Loucy (cell line): Measurements from ENCODE around the gene MOB3C.

ENCODE experiments used
- H2AFZ ChIP-seq: fragments of 200-600 bp; sonication (generic); 2 replicates; pipeline ENCODE4 v1.6.0; 2016; ENCODE audit warnings: antibody characterized with exemption, mild to moderate bottlenecking, low read length, moderate library complexity
- H3F3A ChIP-seq: fragments of 200-600 bp; 2 replicates; pipeline ENCODE4 v1.6.0; 2016; ENCODE audit warnings: antibody characterized with exemption, low read depth, mild to moderate bottlenecking
- H3K27me3 ChIP-seq: fragments of 200-600 bp; sonication (generic); 2 replicates; pipeline ENCODE4 v1.6.1; 2014; ENCODE audit warnings: low read length, mild to moderate bottlenecking; ENCODE audit not compliant: insufficient read depth, poor library complexity, severe bottlenecking
- H3K36me3 ChIP-seq: fragments of 200-600 bp; sonication (generic); 2 replicates; pipeline ENCODE4 v1.6.1; 2016; ENCODE audit warnings: low read length; ENCODE audit not compliant: insufficient read depth
- H3K4me1 ChIP-seq: fragments of 200-600 bp; sonication (generic); 2 replicates; pipeline ENCODE4 v1.5.1; 2014; ENCODE audit warnings: low read length, mild to moderate bottlenecking; ENCODE audit not compliant: insufficient read depth, poor library complexity, severe bottlenecking
- H3K4me2 ChIP-seq: fragments of 200-600 bp; sonication (generic); 2 replicates; pipeline ENCODE4 v1.6.0; 2014; ENCODE audit warnings: antibody characterized with exemption, low read length, low read depth, mild to moderate bottlenecking; ENCODE audit not compliant: poor library complexity, severe bottlenecking
- H3K4me3 ChIP-seq: fragments of 200-600 bp; sonication (generic); 2 replicates; pipeline ENCODE4 v1.5.1; 2014; ENCODE audit warnings: low read length, mild to moderate bottlenecking, mixed read lengths; ENCODE audit not compliant: poor library complexity, severe bottlenecking
- H3K79me2 ChIP-seq: fragments of 200-600 bp; sonication (generic); 2 replicates; pipeline ENCODE4 v1.6.1; 2014; ENCODE audit warnings: low read length; ENCODE audit not compliant: insufficient read depth
- H3K9ac ChIP-seq: fragments of 200-600 bp; sonication (generic); 2 replicates; pipeline ENCODE4 v1.6.0; 2014; ENCODE audit warnings: mild to moderate bottlenecking, low read depth, low read length, moderate library complexity; ENCODE audit not compliant: poor library complexity, severe bottlenecking
- H3K9me2 ChIP-seq: fragments of 200-600 bp; sonication (generic); replicated peaks from 2 replicates; pipeline ENCODE4 v1.6.1; 2016; ENCODE audit warnings: low read depth, low read length, mixed read lengths
- H3K9me3 ChIP-seq: fragments of 200-600 bp; sonication (generic); 2 replicates; pipeline ENCODE4 v1.6.1; 2014; ENCODE audit warnings: mild to moderate bottlenecking, antibody characterized with exemption, low read length, low read depth; ENCODE audit not compliant: insufficient read depth
- H4K20me1 ChIP-seq: fragments of 200-600 bp; sonication (generic); 2 replicates; pipeline ENCODE4 v1.6.0; 2014; ENCODE audit warnings: antibody characterized with exemption, low read length, mild to moderate bottlenecking; ENCODE audit not compliant: insufficient read depth, poor library complexity, severe bottlenecking
- EZH2phosphoT487 ChIP-seq: fragments of 200-600 bp; IDR thresholded peaks from 2 replicates; pipeline ENCODE4 v1.6.1; 2018; ENCODE audit warnings: antibody characterized with exemption, mild to moderate bottlenecking, moderate library complexity, borderline replicate concordance
- TF ChIP-seq, protein P1 (sequence below): fragments of 200-600 bp; sonication (generic); conservative IDR thresholded peaks from 2 replicates; pipeline ENCODE4 v1.5.1; 2014; ENCODE audit warnings: mild to moderate bottlenecking, antibody characterized with exemption, low read length

Gene MOB3C

GRCh38 chr1:46580140-46580903, 36.3 kb downstream of the MOB3C start:
- no peak overlapping the region for H3K4me3 ChIP-seq
- H4K20me1 ChIP-seq = no peaks in the 10 kb centered on the region
- H3K27me3 ChIP-seq = no peaks in the 10 kb centered on the region
- H3K9ac ChIP-seq = no peak overlapping the region
- no peak overlapping the region for H3K4me2 ChIP-seq
- no peaks in the 10 kb centered on the region for H3K9me3 ChIP-seq
- H3K9me2 ChIP-seq = no peaks in the 10 kb centered on the region
- no peak overlapping the region for H2AFZ ChIP-seq
- H3K36me3 ChIP-seq = peaks cover 38% of the 10 kb centered on the region; the same call in 1 of the 2 replicates
- H3K79me2 ChIP-seq = no peaks in the 10 kb centered on the region
- peaks cover 8% of the 10 kb centered on the region for H3K4me1 ChIP-seq
- no peaks in the 10 kb centered on the region for H3F3A ChIP-seq
- TF ChIP-seq EZH2phosphoT487 = no peak
- TF ChIP-seq, protein P1, sequence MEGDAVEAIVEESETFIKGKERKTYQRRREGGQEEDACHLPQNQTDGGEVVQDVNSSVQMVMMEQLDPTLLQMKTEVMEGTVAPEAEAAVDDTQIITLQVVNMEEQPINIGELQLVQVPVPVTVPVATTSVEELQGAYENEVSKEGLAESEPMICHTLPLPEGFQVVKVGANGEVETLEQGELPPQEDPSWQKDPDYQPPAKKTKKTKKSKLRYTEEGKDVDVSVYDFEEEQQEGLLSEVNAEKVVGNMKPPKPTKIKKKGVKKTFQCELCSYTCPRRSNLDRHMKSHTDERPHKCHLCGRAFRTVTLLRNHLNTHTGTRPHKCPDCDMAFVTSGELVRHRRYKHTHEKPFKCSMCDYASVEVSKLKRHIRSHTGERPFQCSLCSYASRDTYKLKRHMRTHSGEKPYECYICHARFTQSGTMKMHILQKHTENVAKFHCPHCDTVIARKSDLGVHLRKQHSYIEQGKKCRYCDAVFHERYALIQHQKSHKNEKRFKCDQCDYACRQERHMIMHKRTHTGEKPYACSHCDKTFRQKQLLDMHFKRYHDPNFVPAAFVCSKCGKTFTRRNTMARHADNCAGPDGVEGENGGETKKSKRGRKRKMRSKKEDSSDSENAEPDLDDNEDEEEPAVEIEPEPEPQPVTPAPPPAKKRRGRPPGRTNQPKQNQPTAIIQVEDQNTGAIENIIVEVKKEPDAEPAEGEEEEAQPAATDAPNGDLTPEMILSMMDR = no peak

DNA sequence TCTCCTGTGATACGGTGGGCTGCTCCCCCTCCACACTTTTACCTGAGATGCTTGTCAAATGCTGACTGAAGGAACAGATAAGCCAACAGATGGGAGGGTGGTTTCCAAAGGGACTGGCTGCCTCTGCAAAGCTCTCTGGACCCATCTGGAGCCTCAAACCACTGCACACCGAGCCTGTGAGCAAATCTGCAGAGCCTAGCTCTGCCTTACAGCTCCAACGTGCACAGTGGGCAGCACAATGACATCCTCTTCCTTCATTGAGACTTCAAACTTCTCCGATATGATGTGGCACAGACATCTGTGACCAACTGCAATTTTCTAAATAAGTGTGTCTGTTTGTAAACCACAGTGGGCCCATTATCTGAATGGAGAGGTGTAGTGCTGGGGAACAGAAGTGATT, 38.9 kb downstream of the MOB3C start:
- H3K4me2 ChIP-seq = no peak overlapping the region
- H3K27me3 ChIP-seq = no peaks in the 10 kb centered on the region
- no peak overlapping the region for H3K4me3 ChIP-seq
- H3K36me3 ChIP-seq = peaks cover 42% of the 10 kb centered on the region; the same call in 1 of the 2 replicates
- no peaks in the 10 kb centered on the region for H3K9me3 ChIP-seq
- H2AFZ ChIP-seq = no peak overlapping the region
- H3K9me2 ChIP-seq = no peaks in the 10 kb centered on the region
- no peaks in the 10 kb centered on the region for H3K79me2 ChIP-seq
- peaks cover 8% of the 10 kb centered on the region for H3K4me1 ChIP-seq
- TF ChIP-seq, protein P1 = no peak
- no peak for TF ChIP-seq EZH2phosphoT487
- H3K9ac ChIP-seq = no peak overlapping the region
- H4K20me1 ChIP-seq = no peaks in the 10 kb centered on the region
- no peaks in the 10 kb centered on the region for H3F3A ChIP-seq

GRCh38 chr1:46576596-46576995, 40.0 kb downstream of the MOB3C start:
- no peak for TF ChIP-seq EZH2phosphoT487
- TF ChIP-seq, protein P1 = no peak
- H3K79me2 ChIP-seq = no peaks in the 10 kb centered on the region
- H4K20me1 ChIP-seq = no peaks in the 10 kb centered on the region
- no peak overlapping the region for H3K9ac ChIP-seq
- H3K27me3 ChIP-seq = no peaks in the 10 kb centered on the region
- no peak overlapping the region for H3K4me3 ChIP-seq
- no peak overlapping the region for H3K4me2 ChIP-seq
- no peaks in the 10 kb centered on the region for H3K4me1 ChIP-seq
- H3K9me2 ChIP-seq = no peaks in the 10 kb centered on the region
- peaks cover 36% of the 10 kb centered on the region; the same call in 1 of the 2 replicates for H3K36me3 ChIP-seq
- H2AFZ ChIP-seq = no peak overlapping the region
- no peaks in the 10 kb centered on the region for H3K9me3 ChIP-seq
- no peaks in the 10 kb centered on the region for H3F3A ChIP-seq
